ENCODE results near the gene TNFRSF6B. TPM values are rescaled to one million over a fixed set of nuclear protein-coding genes. Genes with fewer than 3 reads are reported as not detected.

The TNFRSF6B gene
- total RNA-seq, 1 donor from 2014 or later = not detected

DNA sequence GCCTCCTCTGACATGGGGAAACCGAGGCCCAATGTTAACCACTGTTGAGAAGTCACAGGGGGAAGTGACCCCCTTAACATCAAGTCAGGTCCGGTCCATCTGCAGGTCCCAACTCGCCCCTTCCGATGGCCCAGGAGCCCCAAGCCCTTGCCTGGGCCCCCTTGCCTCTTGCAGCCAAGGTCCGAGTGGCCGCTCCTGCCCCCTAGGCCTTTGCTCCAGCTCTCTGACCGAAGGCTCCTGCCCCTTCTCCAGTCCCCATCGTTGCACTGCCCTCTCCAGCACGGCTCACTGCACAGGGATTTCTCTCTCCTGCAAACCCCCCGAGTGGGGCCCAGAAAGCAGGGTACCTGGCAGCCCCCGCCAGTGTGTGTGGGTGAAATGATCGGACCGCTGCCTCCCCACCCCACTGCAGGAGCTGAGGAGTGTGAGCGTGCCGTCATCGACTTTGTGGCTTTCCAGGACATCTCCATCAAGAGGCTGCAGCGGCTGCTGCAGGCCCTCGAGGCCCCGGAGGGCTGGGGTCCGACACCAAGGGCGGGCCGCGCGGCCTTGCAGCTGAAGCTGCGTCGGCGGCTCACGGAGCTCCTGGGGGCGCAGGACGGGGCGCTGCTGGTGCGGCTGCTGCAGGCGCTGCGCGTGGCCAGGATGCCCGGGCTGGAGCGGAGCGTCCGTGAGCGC lies 1.6 kb downstream of the TNFRSF6B start:
- no peak for DNase-seq

DNA sequence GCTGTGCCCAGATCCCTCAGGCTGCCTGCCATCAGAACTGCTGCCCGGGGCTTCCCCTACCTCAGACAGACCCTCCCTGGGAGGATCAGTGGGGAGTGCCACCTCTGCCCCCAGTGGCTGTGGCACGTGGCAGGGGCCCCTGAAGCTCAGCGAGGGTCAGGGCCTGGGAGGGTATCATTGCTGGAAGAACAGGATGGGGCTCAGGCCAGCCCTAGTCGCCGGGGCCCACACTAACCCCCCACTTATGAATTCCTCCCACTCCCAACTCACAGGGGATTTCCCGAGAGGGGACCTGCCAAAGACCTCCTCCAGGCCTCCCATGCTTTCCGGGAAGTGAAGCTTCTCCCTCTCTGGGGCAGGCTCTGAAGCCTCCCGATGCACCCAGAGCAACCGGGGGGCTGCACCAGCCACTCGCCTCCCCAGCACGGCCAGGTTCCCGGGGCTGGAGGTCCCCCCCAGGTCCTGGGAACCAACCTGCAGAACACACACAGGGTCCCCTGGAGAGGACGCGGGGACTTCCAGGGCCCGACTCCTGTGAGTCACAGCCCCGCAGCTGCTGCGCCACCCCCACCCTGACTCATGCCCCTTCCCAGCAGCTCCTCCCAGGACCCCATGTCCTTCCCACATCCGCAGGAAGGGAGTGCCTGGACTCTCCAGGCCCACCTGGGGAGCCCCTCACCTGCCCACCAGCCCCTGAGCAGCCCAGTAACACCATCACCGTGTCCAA lies 2.5 kb downstream of the TNFRSF6B start:
- no peak for DNase-seq

GRCh38 chr20:63699466-63700198 lies 3.2 kb downstream of the TNFRSF6B start:
- DNase-seq = no peak

- DNase-seq = no peak
These were observed 4.0 kb downstream of the TNFRSF6B start for GRCh38 chr20:63700199-63701050.

- no peak for DNase-seq
These were observed 4.5 kb downstream of the TNFRSF6B start for GRCh38 chr20:63701051-63701328.

GRCh38 chr20:63701329-63702035 lies 5.0 kb downstream of the TNFRSF6B start:
- no peak for DNase-seq

GRCh38 chr20:63702036-63702665 lies 5.7 kb downstream of the TNFRSF6B start:
- no peak for DNase-seq

DNA sequence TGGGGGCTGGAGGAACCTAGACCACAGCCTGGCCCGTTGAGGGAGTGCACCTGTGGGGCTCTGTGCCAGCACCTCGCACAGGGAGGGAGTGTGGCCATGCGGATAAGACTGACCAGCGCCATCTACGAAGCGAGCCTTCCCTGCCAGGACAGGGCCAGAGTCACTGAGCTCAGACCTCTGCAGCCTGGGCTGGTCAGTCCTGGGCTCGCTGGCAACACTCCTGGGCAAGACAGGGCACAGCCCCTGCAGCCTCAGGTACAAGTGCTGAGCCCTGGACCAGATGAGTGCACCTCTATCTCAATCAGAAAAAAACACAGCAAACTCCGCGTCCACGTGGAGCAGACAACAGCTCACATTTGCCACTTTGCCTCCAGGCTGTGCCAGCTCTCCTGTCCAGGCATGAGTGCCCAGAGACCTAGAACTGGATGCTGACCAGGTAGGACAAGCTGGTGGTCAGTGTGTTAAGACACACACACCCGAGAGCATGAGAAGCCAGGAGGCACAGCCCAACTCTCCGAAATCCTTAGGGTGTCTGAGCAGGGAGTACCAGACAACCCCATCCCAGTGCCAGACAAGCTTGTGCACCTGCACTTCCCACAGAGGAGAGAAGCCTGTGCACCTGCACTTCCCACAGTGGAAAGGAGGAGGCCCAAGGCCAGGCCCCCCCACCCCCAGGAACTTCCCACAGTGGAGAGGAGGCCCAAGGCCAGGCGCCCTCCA lies 6.5 kb downstream of the TNFRSF6B start:
- DNase-seq = no peak

GRCh38 chr20:63703471-63703975 lies 7.1 kb downstream of the TNFRSF6B start:
- no peak for DNase-seq

DNA sequence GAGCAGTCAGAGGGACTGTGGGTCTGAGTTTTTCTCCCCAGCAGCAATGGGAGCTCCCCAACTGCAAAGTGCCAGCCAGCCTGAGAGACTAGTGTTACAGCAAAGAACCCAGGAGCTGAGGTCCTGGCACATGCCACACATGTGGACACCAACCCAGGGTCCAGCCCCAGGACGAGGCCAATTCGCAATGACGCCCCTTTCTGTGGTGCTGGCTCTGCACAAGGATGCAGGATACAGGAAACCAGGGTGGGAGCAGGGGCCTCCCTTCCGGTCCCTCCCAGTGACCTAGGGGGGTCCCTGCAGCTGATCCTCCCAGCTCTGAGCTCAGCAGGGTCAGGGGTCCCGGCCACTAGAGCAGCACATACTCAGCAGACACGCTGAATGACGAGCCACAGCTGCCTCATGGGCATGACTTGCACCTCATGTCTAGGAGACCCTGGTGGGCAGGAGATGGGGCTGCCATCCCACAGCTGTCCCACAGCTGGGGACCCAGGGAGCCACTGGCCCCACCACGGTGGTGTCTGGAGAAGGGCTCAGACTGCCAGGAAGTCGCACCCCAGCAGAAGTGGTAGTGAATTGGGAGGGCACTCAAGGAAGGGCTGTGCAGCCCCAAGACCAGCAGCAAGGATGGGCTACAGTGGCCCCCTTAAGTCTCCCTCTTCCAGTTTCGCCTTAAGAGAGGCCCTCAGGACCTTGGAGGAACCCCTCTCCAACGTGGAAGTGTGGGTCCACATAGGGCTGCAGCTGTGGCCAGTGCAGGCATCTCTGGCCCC lies 7.7 kb downstream of the TNFRSF6B start:
- DNase-seq = no peak

DNA sequence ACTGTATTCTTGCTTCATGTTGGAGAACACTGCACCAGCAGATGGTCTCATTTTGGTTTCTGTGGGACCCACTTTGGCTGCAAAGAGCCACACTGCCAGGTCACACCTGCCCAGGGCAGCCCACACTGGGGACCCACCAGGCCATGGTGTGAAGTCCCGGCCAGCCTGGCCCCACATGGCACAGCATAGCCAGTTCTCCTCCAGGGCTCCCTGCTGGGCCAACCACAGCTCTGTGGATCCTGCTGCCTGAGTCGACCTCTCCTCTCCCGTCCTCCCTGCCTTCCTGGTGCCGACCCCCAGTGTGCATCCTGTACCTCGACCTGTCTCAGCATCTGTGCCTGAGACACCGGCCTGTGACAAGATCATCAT lies 8.3 kb downstream of the TNFRSF6B start:
- DNase-seq = no peak

DNA sequence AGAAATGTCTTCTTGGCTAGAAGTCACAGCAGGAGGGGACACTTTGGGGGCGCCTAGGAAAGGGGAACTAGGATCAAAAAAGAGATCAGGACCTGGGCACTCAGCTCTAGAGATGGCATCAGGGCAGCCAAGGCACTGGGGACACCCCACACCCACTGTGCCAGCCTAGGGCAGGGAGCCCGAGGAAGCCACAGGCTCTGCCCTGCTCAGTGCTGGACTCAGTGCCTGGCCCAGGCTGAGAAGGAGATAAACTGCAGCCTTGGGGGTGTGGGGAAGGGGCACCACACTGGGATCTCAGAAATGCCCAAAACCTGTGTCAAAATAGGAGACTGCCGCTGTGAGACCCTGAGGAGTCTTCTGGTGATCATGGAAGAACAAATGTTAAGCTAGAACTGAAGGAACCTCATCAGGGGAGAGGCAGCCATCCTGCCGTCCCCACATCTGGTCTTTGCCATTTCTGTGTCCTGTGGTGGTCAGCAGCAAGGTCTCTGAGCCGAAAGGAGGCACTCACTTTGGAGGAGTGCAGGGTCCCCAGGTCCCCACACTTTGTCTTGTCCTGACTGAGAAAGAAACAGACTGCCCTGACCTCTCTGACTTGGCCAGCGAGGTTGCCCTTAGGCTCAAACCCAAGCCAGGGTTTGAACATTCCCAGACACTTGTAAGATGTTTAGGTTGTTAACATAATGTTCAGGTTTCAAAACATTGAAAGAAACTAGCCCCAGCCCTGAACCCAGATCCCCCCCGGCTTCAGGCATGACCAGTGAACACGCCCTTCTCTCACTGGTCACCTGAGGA lies 9.0 kb downstream of the TNFRSF6B start:
- no peak for DNase-seq

- DNase-seq = no peak
These were observed 9.7 kb downstream of the TNFRSF6B start for GRCh38 chr20:63706027-63706695.

DNA sequence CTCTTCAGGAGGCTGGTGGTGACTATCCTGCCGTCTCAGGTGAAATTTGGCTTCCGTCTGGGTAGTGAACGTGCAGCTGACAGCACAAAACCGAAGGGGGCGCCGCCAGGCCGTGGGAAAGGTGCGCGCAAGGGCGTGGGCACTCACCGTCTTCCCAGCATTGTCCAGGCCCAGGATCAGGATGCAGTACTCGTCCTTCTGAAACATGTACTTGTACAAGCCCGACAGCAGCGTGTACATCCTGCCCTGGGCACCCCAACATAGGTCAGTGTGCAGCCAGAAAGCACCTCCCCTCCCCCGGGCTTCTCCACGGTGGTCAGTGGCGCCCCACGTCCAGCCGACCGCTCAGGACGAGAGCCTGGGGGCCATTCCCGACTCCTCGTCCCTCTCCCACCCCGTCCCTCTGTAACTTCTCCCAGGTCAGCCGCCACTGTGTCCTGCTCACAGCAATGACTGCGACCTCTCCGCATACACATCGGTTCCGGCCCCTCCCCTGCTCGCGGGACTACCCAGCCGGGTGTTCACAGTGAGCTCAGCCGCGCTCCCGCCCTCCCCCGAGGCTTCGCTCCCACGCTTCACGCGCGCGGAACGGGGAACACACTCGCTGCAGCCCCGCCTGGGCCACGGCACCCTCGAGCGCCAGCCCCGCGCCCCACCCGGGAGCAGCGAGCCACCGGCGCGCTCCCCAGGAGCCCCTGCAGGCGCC lies 10.6 kb downstream of the TNFRSF6B start:
- DNase-seq = peak; percentile 44

GRCh38 chr20:63707558-63708300 lies 11.3 kb downstream of the TNFRSF6B start, which contains the start of the genes ARFRP1 and ZGPAT:
ARFRP1 (minus strand) TSS chr20:63707976; CDS start chr20:63707091, 885 bp downstream.
ZGPAT (plus strand) TSS chr20:63708039; CDS start chr20:63708581, 542 bp downstream.
- peak; percentile 87 for DNase-seq

DNA sequence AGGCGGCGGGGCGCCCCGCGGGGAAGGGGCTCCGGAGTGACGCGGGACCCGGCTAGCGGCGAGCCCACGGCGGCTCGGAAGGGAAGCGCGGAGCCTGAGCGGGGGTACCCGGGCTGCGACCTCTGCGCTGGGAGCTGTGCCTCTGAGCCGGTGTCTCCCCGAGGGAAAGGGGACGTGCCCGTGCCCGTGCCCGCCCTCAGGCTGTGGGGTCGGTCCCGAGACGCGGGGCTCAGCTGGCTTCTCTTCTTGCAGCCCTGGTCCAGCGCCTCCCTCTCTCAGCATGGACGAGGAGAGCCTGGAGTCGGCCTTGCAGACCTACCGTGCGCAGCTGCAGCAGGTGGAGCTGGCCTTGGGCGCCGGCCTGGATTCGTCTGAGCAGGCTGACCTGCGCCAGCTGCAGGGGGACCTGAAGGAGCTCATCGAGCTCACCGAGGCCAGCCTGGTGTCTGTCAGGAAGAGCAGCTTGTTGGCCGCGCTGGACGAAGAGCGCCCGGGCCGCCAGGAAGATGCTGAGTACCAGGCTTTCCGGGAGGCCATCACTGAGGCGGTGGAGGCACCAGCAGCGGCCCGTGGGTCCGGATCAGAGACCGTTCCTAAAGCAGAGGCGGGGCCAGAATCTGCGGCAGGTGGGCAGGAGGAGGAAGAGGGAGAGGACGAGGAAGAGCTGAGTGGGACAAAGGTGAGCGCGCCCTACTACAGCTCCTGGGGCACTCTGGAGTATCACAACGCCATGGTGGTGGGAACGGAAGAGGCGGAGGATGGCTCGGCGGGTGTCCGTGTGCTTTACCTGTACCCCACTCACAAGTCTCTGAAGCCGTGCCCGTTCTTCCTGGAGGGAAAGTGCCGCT lies 12.1 kb downstream of the TNFRSF6B start:
- no peak for DNase-seq

Measured in occipital lobe (tissue), 2 donors.